Panc1 (cell line): ENCODE data around the gene TCF25.

ENCODE experiments used
- POLR2AphosphoS5 ChIP-seq: IDR thresholded peaks from 2 replicates; pipeline ENCODE4 v1.6.1; 2012; ENCODE audit warnings: mild to moderate bottlenecking, low read depth, low read length, moderate library complexity
- SIN3A ChIP-seq: IDR thresholded peaks from 2 replicates; pipeline ENCODE4 v1.6.1; 2012; ENCODE audit warnings: low read depth, mild to moderate bottlenecking, low read length, moderate library complexity, borderline replicate concordance; ENCODE audit not compliant: insufficient read depth
- TF ChIP-seq, protein P1 (sequence below): fragments of 450-650 bp; IDR thresholded peaks from 2 replicates; pipeline ENCODE4 v1.5.1; 2017; ENCODE audit warnings: mild to moderate bottlenecking

DNA sequence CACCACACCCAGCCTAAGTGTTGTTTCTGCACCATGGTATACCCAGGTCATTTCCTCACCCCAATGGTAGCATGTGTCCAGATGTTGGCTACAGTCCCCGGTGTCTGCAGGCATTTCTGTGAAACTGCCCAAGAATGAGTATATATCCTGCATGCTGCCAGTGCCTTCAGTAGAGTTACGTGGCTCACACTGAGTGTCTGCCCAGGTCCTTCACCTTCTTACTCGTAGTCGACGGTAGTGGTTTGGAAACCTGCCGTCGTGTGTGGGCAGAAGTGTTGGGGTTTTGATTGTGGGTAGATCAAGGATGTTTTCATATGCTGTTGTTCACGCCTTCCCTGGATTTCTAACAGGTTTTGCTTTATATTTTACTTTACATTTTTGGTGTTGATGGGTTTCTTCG, 16.8 kb downstream of the TCF25 start:
- TF ChIP-seq, protein P1, sequence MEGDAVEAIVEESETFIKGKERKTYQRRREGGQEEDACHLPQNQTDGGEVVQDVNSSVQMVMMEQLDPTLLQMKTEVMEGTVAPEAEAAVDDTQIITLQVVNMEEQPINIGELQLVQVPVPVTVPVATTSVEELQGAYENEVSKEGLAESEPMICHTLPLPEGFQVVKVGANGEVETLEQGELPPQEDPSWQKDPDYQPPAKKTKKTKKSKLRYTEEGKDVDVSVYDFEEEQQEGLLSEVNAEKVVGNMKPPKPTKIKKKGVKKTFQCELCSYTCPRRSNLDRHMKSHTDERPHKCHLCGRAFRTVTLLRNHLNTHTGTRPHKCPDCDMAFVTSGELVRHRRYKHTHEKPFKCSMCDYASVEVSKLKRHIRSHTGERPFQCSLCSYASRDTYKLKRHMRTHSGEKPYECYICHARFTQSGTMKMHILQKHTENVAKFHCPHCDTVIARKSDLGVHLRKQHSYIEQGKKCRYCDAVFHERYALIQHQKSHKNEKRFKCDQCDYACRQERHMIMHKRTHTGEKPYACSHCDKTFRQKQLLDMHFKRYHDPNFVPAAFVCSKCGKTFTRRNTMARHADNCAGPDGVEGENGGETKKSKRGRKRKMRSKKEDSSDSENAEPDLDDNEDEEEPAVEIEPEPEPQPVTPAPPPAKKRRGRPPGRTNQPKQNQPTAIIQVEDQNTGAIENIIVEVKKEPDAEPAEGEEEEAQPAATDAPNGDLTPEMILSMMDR, result no peak
- TF ChIP-seq POLR2AphosphoS5 (no peak), SIN3A (no peak)
